ENCODE measurements around the gene CLRN3.

The CLRN3 gene

GRCh38 chr10:127877699-127878098 lies 15.0 kb downstream of the CLRN3 start:
- 78% methylated on average over 5 of the region's 5 CpGs for WGBS
- no peaks in the 10 kb centered on the region for H3K4me1 ChIP-seq (ENCODE audit: control insufficient read depth, insufficient read depth, low read depth, low read length)
- no peak overlapping the region for H2BK12ac ChIP-seq (ENCODE audit: low read length in 2 of 2)
- no peak overlapping the region for H2BK120ac ChIP-seq (ENCODE audit: low read depth, low read length)
- no peak overlapping the region for H3K27ac ChIP-seq (ENCODE audit: low read length, poor library complexity, severe bottlenecking)
- no peak overlapping the region for H3K14ac ChIP-seq (ENCODE audit: low read length in 2 of 2)
- DNase-seq = no peak
- no peaks in the 10 kb centered on the region for H3K79me1 ChIP-seq (replicated peaks; ENCODE audit: low read length, poor library complexity, severe bottlenecking)
- no peak overlapping the region for H3K23ac ChIP-seq (ENCODE audit: low read length in 2 of 2)
- H2AK5ac ChIP-seq (ENCODE audit: low read length, severe bottlenecking) = no peak overlapping the region
- peaks cover 0 to 11% of the 10 kb centered on the region in 2 experiments for H3K27me3 ChIP-seq (ENCODE audit: control insufficient read depth in 1 of 2, insufficient read depth in 1 of 2, low read length in 2 of 2)
- H4K91ac ChIP-seq (ENCODE audit: low read length) = no peak overlapping the region
- H3K36me3 ChIP-seq (ENCODE audit: control insufficient read depth in 1 of 2, insufficient read depth in 2 of 2, low read depth in 1 of 2, low read length in 2 of 2) = no peaks in the 10 kb centered on the region
- no peak overlapping the region for H2BK5ac ChIP-seq (ENCODE audit: low read depth, low read length, poor library complexity, severe bottlenecking)
- no peak overlapping the region for H2BK15ac ChIP-seq (ENCODE audit: low read depth, poor library complexity, severe bottlenecking)
- no peak overlapping the region for H3K18ac ChIP-seq (ENCODE audit: low read depth in 1 of 2, low read length in 2 of 2)
- H3K9ac ChIP-seq (ENCODE audit: low read length) = no peak overlapping the region
- no peaks in the 10 kb centered on the region for H3K9me3 ChIP-seq (ENCODE audit: control insufficient read depth, low read length)
- no peak overlapping the region for H2AFZ ChIP-seq (ENCODE audit: low read depth, low read length)
- no peak overlapping the region for H3K4ac ChIP-seq (ENCODE audit: low read depth in 1 of 2, low read length in 2 of 2)
- H4K8ac ChIP-seq (ENCODE audit: low read length) = no peak overlapping the region
- no peak overlapping the region for H3K4me3 ChIP-seq (ENCODE audit: insufficient read depth in 1 of 2, low read depth in 1 of 2, low read length in 2 of 2)
- H3K4me2 ChIP-seq (ENCODE audit: low read length, poor library complexity, severe bottlenecking) = no peak overlapping the region

GRCh38 chr10:127877116-127877515 lies 15.6 kb downstream of the CLRN3 start:
- H2AK5ac ChIP-seq (ENCODE audit: low read length, severe bottlenecking) = no peak overlapping the region
- no peak overlapping the region for H2AFZ ChIP-seq (ENCODE audit: low read depth, low read length)
- no peak overlapping the region for H3K4ac ChIP-seq (ENCODE audit: low read depth in 1 of 2, low read length in 2 of 2)
- DNase-seq = no peak
- H3K27me3 ChIP-seq (ENCODE audit: control insufficient read depth in 1 of 2, insufficient read depth in 1 of 2, low read length in 2 of 2) = peaks cover 0 to 6% of the 10 kb centered on the region in 2 experiments
- H3K79me1 ChIP-seq (replicated peaks; ENCODE audit: low read length, poor library complexity, severe bottlenecking) = no peaks in the 10 kb centered on the region
- no peak overlapping the region for H4K91ac ChIP-seq (ENCODE audit: low read length)
- H3K18ac ChIP-seq (ENCODE audit: low read depth in 1 of 2, low read length in 2 of 2) = no peak overlapping the region
- H3K27ac ChIP-seq (ENCODE audit: low read length, poor library complexity, severe bottlenecking) = no peak overlapping the region
- H3K4me1 ChIP-seq (ENCODE audit: control insufficient read depth, insufficient read depth, low read depth, low read length) = no peaks in the 10 kb centered on the region
- H3K14ac ChIP-seq (ENCODE audit: low read length in 2 of 2) = no peak overlapping the region
- H4K8ac ChIP-seq (ENCODE audit: low read length) = no peak overlapping the region
- no peaks in the 10 kb centered on the region for H3K9me3 ChIP-seq (ENCODE audit: control insufficient read depth, low read length)
- H3K4me3 ChIP-seq (ENCODE audit: insufficient read depth in 1 of 2, low read depth in 1 of 2, low read length in 2 of 2) = no peak overlapping the region
- no peaks in the 10 kb centered on the region for H3K36me3 ChIP-seq (ENCODE audit: control insufficient read depth in 1 of 2, insufficient read depth in 2 of 2, low read depth in 1 of 2, low read length in 2 of 2)
- 98% methylated on average over 4 of the region's 4 CpGs for WGBS
- H2BK5ac ChIP-seq (ENCODE audit: low read depth, low read length, poor library complexity, severe bottlenecking) = no peak overlapping the region
- no peak overlapping the region for H2BK12ac ChIP-seq (ENCODE audit: low read length in 2 of 2)
- no peak overlapping the region for H3K23ac ChIP-seq (ENCODE audit: low read length in 2 of 2)
- H2BK120ac ChIP-seq (ENCODE audit: low read depth, low read length) = no peak overlapping the region
- H3K4me2 ChIP-seq (ENCODE audit: low read length, poor library complexity, severe bottlenecking) = no peak overlapping the region
- H3K9ac ChIP-seq (ENCODE audit: low read length) = no peak overlapping the region
- no peak overlapping the region for H2BK15ac ChIP-seq (ENCODE audit: low read depth, poor library complexity, severe bottlenecking)

GRCh38 chr10:127875916-127876315 lies 16.8 kb downstream of the CLRN3 start:
- Histone ChIP-seq H3K27me3 (ENCODE audit: control insufficient read depth in 1 of 2, insufficient read depth in 1 of 2, low read length in 2 of 2) (peaks cover 0 to 6% of the 10 kb centered on the region in 2 experiments), H2BK12ac (ENCODE audit: low read length in 2 of 2) (no peak overlapping the region), H3K4me1 (ENCODE audit: control insufficient read depth, insufficient read depth, low read depth, low read length) (no peaks in the 10 kb centered on the region), H3K14ac (ENCODE audit: low read length in 2 of 2) (no peak overlapping the region), H2BK15ac (ENCODE audit: low read depth, poor library complexity, severe bottlenecking) (no peak overlapping the region), H2BK120ac (ENCODE audit: low read depth, low read length) (no peak overlapping the region), H3K18ac (ENCODE audit: low read depth in 1 of 2, low read length in 2 of 2) (no peak overlapping the region), H3K4ac (ENCODE audit: low read depth in 1 of 2, low read length in 2 of 2) (no peak overlapping the region), H2BK5ac (ENCODE audit: low read depth, low read length, poor library complexity, severe bottlenecking) (no peak overlapping the region), H3K9me3 (ENCODE audit: control insufficient read depth, low read length) (no peaks in the 10 kb centered on the region), H3K23ac (ENCODE audit: low read length in 2 of 2) (no peak overlapping the region), H4K91ac (ENCODE audit: low read length) (no peak overlapping the region), H3K9ac (ENCODE audit: low read length) (no peak overlapping the region), H3K4me2 (ENCODE audit: low read length, poor library complexity, severe bottlenecking) (no peak overlapping the region), H3K79me1 (replicated peaks; ENCODE audit: low read length, poor library complexity, severe bottlenecking) (no peaks in the 10 kb centered on the region), H3K27ac (ENCODE audit: low read length, poor library complexity, severe bottlenecking) (no peak overlapping the region), H3K36me3 (ENCODE audit: control insufficient read depth in 1 of 2, insufficient read depth in 2 of 2, low read depth in 1 of 2, low read length in 2 of 2) (no peaks in the 10 kb centered on the region), H2AK5ac (ENCODE audit: low read length, severe bottlenecking) (no peak overlapping the region), H4K8ac (ENCODE audit: low read length) (no peak overlapping the region), H2AFZ (ENCODE audit: low read depth, low read length) (no peak overlapping the region), H3K4me3 (ENCODE audit: insufficient read depth in 1 of 2, low read depth in 1 of 2, low read length in 2 of 2) (no peak overlapping the region)
- 96% methylated on average over 3 of the region's 5 CpGs for WGBS
- no peak for DNase-seq

- H4K91ac ChIP-seq (ENCODE audit: low read length) = no peak overlapping the region
- no peaks in the 10 kb centered on the region for H3K79me1 ChIP-seq (replicated peaks; ENCODE audit: low read length, poor library complexity, severe bottlenecking)
- H2BK120ac ChIP-seq (ENCODE audit: low read depth, low read length) = no peak overlapping the region
- H3K4me1 ChIP-seq (ENCODE audit: control insufficient read depth, insufficient read depth, low read depth, low read length) = no peaks in the 10 kb centered on the region
- peak overlapping the region in 1 of 2 experiments; percentile 10 for H2BK12ac ChIP-seq (ENCODE audit: low read length in 2 of 2)
- no peak overlapping the region for H2BK5ac ChIP-seq (ENCODE audit: low read depth, low read length, poor library complexity, severe bottlenecking)
- no peak overlapping the region for H3K9ac ChIP-seq (ENCODE audit: low read length)
- no peak overlapping the region for H2AK5ac ChIP-seq (ENCODE audit: low read length, severe bottlenecking)
- no peak overlapping the region for H3K27ac ChIP-seq (ENCODE audit: low read length, poor library complexity, severe bottlenecking)
- no peaks in the 10 kb centered on the region for H3K9me3 ChIP-seq (ENCODE audit: control insufficient read depth, low read length)
- H3K18ac ChIP-seq (ENCODE audit: low read depth in 1 of 2, low read length in 2 of 2) = no peak overlapping the region
- H3K4me3 ChIP-seq (ENCODE audit: insufficient read depth in 1 of 2, low read depth in 1 of 2, low read length in 2 of 2) = no peak overlapping the region
- no peak overlapping the region for H2AFZ ChIP-seq (ENCODE audit: low read depth, low read length)
- no peak overlapping the region for H4K8ac ChIP-seq (ENCODE audit: low read length)
- no peak overlapping the region for H3K4ac ChIP-seq (ENCODE audit: low read depth in 1 of 2, low read length in 2 of 2)
- no peak overlapping the region for H2BK15ac ChIP-seq (ENCODE audit: low read depth, poor library complexity, severe bottlenecking)
- no peak overlapping the region for H3K4me2 ChIP-seq (ENCODE audit: low read length, poor library complexity, severe bottlenecking)
- no peak for DNase-seq
- H3K14ac ChIP-seq (ENCODE audit: low read length in 2 of 2) = peak overlapping the region in 1 of 2 experiments; percentile 58
- 86% methylated on average over 6 of the region's 6 CpGs for WGBS
- no peaks in the 10 kb centered on the region for H3K36me3 ChIP-seq (ENCODE audit: control insufficient read depth in 1 of 2, insufficient read depth in 2 of 2, low read depth in 1 of 2, low read length in 2 of 2)
- no peak overlapping the region for H3K23ac ChIP-seq (ENCODE audit: low read length in 2 of 2)
- peaks cover 0 to 6% of the 10 kb centered on the region in 2 experiments for H3K27me3 ChIP-seq (ENCODE audit: control insufficient read depth in 1 of 2, insufficient read depth in 1 of 2, low read length in 2 of 2)
Measured at GRCh38 chr10:127875449-127875765, 17.3 kb downstream of the CLRN3 start.
